Measurements from ENCODE around the gene MED27. TPM values are rescaled to one million over a fixed set of nuclear protein-coding genes. Genes with fewer than 3 reads are reported as not detected.

Gene MED27
- total and polyA plus RNA-seq, 2 of the 8 experiments (the other 6 are each of a cell fraction or from before 2014, with no cell fraction given), result 29.9 to 56.5 TPM

GRCh38 chr9:131844745-131845118 lies 234.9 kb downstream of the MED27 start:
- Histone ChIP-seq H4K8ac (ENCODE audit: extremely low read depth, insufficient read depth, low read length) (no peak overlapping the region), H3K27me3 (replicated peaks in 1 of 4; ENCODE audit: control insufficient read depth in 3 of 4, extremely low read depth in 1 of 4, insufficient read depth in 3 of 4, low read length in 3 of 4) (no peaks in the 10 kb centered on the region), H2BK15ac (ENCODE audit: low read length) (no peak overlapping the region), H3K4me3 (ENCODE audit: extremely low read depth in 1 of 4, insufficient read depth in 2 of 4, low read depth in 3 of 4, low read length in 4 of 4) (no peak overlapping the region), H3K79me2 (ENCODE audit: control insufficient read depth in 1 of 2, insufficient read depth in 2 of 2, low read length in 2 of 2) (no peaks in the 10 kb centered on the region), H3K14ac (ENCODE audit: insufficient read length) (no peak overlapping the region), H2AK5ac (ENCODE audit: low read depth, low read length) (no peak overlapping the region), H4K91ac (replicated peaks; ENCODE audit: insufficient read length, low read length) (no peak overlapping the region), H3K36me3 (ENCODE audit: control insufficient read depth in 2 of 4, insufficient read depth in 4 of 4, low read length in 3 of 4) (no peaks in the 10 kb centered on the region), H3K27ac (ENCODE audit: low read depth, low read length) (no peak overlapping the region), H4K5ac (ENCODE audit: insufficient read length, low read depth, low read length) (no peak overlapping the region), H3K9ac (replicated peaks in 1 of 4; ENCODE audit: extremely low read depth in 1 of 4, low read depth in 3 of 4, low read length in 3 of 4) (no peak overlapping the region), H3K18ac (ENCODE audit: extremely low read depth, low read length) (no peak overlapping the region), H2AFZ (ENCODE audit: low read length) (no peak overlapping the region), H3K9me3 (ENCODE audit: insufficient read depth in 2 of 2, low read depth in 1 of 2, low read length in 1 of 2) (no peaks in the 10 kb centered on the region), H3K23ac (ENCODE audit: insufficient read length) (no peak overlapping the region), H4K20me1 (replicated peaks in 1 of 2; ENCODE audit: control insufficient read depth in 1 of 2, insufficient read depth in 2 of 2, low read length in 2 of 2) (peaks cover 0 to 5% of the 10 kb centered on the region in 2 experiments), H2BK12ac (ENCODE audit: low read depth, low read length) (no peak overlapping the region), H2BK120ac (replicated peaks; ENCODE audit: low read depth, low read length) (no peak overlapping the region), H2BK5ac (ENCODE audit: low read depth, low read length) (no peak overlapping the region), H2BK20ac (ENCODE audit: low read length) (no peak overlapping the region), H3K4me1 (replicated peaks in 1 of 4; ENCODE audit: control insufficient read depth in 3 of 4, insufficient read depth in 4 of 4, low read length in 3 of 4) (no peaks in the 10 kb centered on the region; a peak in 2 of 7 replicates), H3K56ac (replicated peaks; ENCODE audit: insufficient read length, low read depth, low read length) (no peak overlapping the region), H3K23me2 (ENCODE audit: low read depth, low read length) (peaks cover 5% of the 10 kb centered on the region; the same call in 1 of the 2 replicates), H3K4me2 (ENCODE audit: insufficient read depth in 1 of 2, low read depth in 2 of 2, low read length in 2 of 2) (no peak overlapping the region), H3K79me1 (ENCODE audit: low read depth, low read length) (no peaks in the 10 kb centered on the region), H3K4ac (replicated peaks; ENCODE audit: insufficient read length, low read depth, low read length) (no peak overlapping the region)
- CTCF ChIA-PET (ENCODE audit: partially characterized antibody), result interaction anchor here (1.0 kb wide), 1 partner anchor 80 kb away, joined by 3 read pairs; no protein-coding TSS in a partner anchor
- POLR2A ChIA-PET (ENCODE audit: partially characterized antibody), result interaction anchor here (0.5 kb wide), 1 partner anchor 1153 kb away, joined by 3 read pairs; no protein-coding TSS in a partner anchor
- no peak for DNase-seq (ENCODE audit: low read depth in 1 of 2, low spot score in 2 of 2)
- FAIRE-seq, result no peak
- 96% methylated on average over 4 of the region's 4 CpGs; no CpG with 5 or more reads in 1 of the 2 experiments for WGBS, 2 experiments (ENCODE audit: extremely low coverage in 1 of 2, insufficient coverage in 1 of 2, insufficient read length in 1 of 2, insufficient replicate concordance in 2 of 2, low coverage in 1 of 2, low lambda C conversion rate in 2 of 2, missing lambda C conversion rate in 1 of 2)
- no peak for TF ChIP-seq JUND (IDR thresholded peaks at IDR 0.05; ENCODE audit: low read length)
